ENCODE measurements around the gene GAST. TPM values are rescaled to one million over a fixed set of nuclear protein-coding genes. Genes with fewer than 3 reads are reported as not detected.
"Not testable (repeated sequence)": the region's sequence is repeated elsewhere in the genome, so short reads cannot be mapped to it uniquely, and the experiment has no call there.

The GAST gene
- total and polyA plus RNA-seq, 2 donors, result 5.0 to 77.6 TPM

DNA sequence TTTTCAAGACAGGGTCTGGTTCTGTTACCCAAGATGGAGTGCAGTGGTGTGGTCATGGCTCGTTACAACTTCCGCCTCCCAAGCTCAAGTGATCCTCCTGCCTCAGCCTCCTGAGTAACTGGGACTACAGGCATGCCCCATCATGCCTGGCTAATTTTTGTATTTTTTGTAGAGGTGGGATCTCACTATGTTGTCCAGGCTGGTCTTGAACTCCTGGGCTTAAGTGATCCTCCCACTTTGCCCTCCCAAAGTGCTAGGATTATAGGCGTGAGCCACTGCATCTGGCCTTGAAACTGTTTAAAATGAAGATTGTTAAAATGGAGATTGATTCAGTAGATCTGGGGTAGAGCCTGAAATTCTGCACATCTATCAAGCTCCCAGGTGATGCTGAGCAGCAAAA is 11.3 kb upstream of the GAST start:
- H3K4me1 ChIP-seq (ENCODE audit: control insufficient read depth in 2 of 2, insufficient read depth in 2 of 2, low read length in 2 of 2), result peaks cover 0 to 17% of the 10 kb centered on the region in 2 donors
- DNase-seq (ENCODE audit: low read depth in 6 of 9, low spot score in 9 of 9); H3K36me3 ChIP-seq (ENCODE audit: control insufficient read depth in 2 of 2, insufficient read depth in 2 of 2, low read length in 1 of 2); H3K27ac ChIP-seq (ENCODE audit: low read depth in 1 of 2, low read length in 1 of 2); H3K9me3 ChIP-seq (ENCODE audit: control insufficient read depth in 2 of 2, insufficient read depth in 1 of 2, low read length in 1 of 2); H3K27me3 ChIP-seq (ENCODE audit: control insufficient read depth in 2 of 2, insufficient read depth in 1 of 2, low read length in 1 of 2); H3K4me3 ChIP-seq (ENCODE audit: low read length in 2 of 2): not testable (repeated sequence)
- WGBS, result 96% methylated on average over 3 of the region's 3 CpGs

DNA sequence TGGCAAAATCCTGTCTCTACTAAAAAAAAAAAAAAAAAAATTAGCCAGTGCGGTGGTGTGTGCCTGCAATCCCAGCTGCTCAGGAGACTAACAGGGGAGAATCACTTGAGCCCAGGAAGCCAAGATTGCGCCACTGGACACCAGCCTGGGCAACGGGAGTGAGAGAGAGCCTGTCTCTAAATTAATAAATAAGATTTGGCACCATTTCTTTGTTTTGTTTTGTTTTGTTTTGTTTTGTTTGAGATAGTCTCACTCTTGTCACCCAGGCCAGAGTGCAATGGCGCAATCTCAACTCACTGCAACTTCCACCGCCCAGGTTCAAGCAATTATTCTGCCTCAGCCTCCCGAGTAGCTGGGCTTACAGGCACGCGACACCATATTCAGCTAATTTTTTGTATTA is 9.4 kb upstream of the GAST start:
- no peak overlapping the region for H3K4me3 ChIP-seq (ENCODE audit: low read length in 2 of 2)

DNA sequence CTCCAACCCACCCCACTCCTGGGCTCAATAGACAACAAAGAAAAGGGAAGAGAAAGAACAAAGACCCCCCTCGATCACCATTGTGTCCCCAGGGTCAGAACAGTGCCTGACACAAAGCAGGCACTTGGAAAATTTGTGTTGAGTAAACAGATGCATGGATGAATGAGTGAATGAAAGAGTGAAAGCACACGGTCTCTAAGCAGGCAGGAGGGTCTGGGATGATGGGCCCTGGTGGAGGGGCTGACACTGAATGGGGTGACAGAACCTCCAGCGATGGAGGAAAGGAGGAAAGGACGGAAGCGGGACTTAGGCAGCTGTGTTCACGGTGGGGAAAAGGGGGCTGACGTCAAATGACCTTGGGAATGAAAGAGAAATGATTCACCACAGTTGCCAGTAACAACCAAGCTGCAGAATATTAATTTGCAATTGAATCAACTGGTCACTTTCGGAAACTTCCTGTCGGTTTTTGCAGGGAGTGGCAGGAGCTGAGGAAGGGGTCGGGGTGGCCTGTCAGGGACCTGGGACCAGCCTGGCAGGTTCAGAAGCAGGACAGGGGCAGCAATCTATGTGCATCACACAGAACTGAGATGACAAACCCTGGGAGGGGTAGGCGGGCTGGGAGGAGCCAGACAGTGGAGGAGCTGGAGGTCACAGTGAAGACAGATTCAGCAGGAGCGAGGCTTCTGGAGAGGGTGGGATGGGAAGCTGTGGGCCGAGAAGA is 6.7 kb upstream of the GAST start:
- H3K27ac ChIP-seq (ENCODE audit: low read depth in 1 of 2, low read length in 1 of 2), result no peak overlapping the region
- WGBS, result 96% methylated on average over 13 of the region's 13 CpGs
- no peak for DNase-seq (ENCODE audit: low read depth in 6 of 9, low spot score in 9 of 9)

More for the DNA sequence above, 9.4 kb upstream of the GAST start:
- Histone ChIP-seq H3K4me1 (ENCODE audit: control insufficient read depth in 2 of 2, insufficient read depth in 2 of 2, low read length in 2 of 2) (no peaks in the 10 kb centered on the region), H3K27me3 (ENCODE audit: control insufficient read depth in 2 of 2, insufficient read depth in 1 of 2, low read length in 1 of 2) (no peaks in the 10 kb centered on the region), H3K27ac (ENCODE audit: low read depth in 1 of 2, low read length in 1 of 2) (no peak overlapping the region), H3K36me3 (ENCODE audit: control insufficient read depth in 2 of 2, insufficient read depth in 2 of 2, low read length in 1 of 2) (no peaks in the 10 kb centered on the region), H3K9me3 (ENCODE audit: control insufficient read depth in 2 of 2, insufficient read depth in 1 of 2, low read length in 1 of 2) (no peaks in the 10 kb centered on the region)
- WGBS, result 96% methylated on average over 8 of the region's 8 CpGs
- DNase-seq (ENCODE audit: low read depth in 6 of 9, low spot score in 9 of 9), result no peak

DNA sequence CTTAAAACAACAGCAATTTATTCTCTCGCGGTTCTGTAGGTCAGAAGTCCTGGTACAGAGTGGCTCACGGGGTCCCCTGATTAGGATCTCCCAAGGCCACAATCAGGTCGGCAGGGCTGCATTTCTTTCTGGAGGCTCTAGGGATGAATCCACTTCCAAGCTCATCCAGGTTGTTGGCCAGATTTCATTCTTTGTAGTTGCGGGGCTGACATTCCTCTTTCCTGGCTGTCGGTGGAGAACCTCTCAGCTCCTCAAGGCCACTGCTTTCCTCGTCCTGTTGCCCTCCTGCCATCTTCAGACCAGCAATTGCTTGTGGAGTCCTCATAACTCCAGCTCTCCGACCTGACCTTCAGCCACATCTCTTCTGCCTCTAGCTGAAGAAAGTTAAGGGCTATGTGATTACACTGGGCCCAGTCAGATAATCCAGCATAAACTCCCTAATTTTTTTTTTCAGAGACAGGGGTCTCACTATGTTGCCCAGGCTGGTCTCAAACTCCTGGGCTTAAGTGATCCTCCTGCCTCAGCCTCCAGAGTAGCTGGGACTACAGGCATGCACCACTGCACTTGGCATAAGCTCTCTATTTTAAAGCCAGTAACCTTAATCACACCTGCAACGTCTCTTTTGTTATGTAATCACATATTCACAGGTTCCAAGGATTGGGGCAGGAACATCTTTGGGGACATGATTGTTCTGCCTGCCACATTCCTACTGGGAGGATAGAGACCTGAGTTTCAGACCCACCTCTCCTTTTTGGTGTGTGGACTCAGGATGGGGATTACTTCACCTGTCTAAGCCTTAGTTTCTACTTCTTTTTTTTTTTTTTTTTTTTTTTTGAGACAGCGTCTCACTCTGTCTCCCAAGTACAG is 4.1 kb upstream of the GAST start:
- no peak for DNase-seq (ENCODE audit: low read depth in 6 of 9, low spot score in 9 of 9)
- WGBS, result 91% methylated on average over 10 of the region's 10 CpGs
- peaks cover 0 to 2% of the 10 kb centered on the region in 2 donors for H3K27me3 ChIP-seq (ENCODE audit: control insufficient read depth in 2 of 2, insufficient read depth in 1 of 2, low read length in 1 of 2)
- no peak overlapping the region for H3K27ac ChIP-seq (ENCODE audit: low read depth in 1 of 2, low read length in 1 of 2)
- no peak overlapping the region for H3K4me3 ChIP-seq (ENCODE audit: low read length in 2 of 2)
- H3K9me3 ChIP-seq (ENCODE audit: control insufficient read depth in 2 of 2, insufficient read depth in 1 of 2, low read length in 1 of 2), result no peaks in the 10 kb centered on the region
- H3K36me3 ChIP-seq (ENCODE audit: control insufficient read depth in 2 of 2, insufficient read depth in 2 of 2, low read length in 1 of 2), result no peaks in the 10 kb centered on the region
- no peaks in the 10 kb centered on the region for H3K4me1 ChIP-seq (ENCODE audit: control insufficient read depth in 2 of 2, insufficient read depth in 2 of 2, low read length in 2 of 2)

More for the DNA sequence above, 6.7 kb upstream of the GAST start:
- Histone ChIP-seq H3K9me3 (ENCODE audit: control insufficient read depth in 2 of 2, insufficient read depth in 1 of 2, low read length in 1 of 2) (no peaks in the 10 kb centered on the region), H3K4me1 (ENCODE audit: control insufficient read depth in 2 of 2, insufficient read depth in 2 of 2, low read length in 2 of 2) (no peaks in the 10 kb centered on the region), H3K36me3 (ENCODE audit: control insufficient read depth in 2 of 2, insufficient read depth in 2 of 2, low read length in 1 of 2) (no peaks in the 10 kb centered on the region), H3K27me3 (ENCODE audit: control insufficient read depth in 2 of 2, insufficient read depth in 1 of 2, low read length in 1 of 2) (no peaks in the 10 kb centered on the region), H3K4me3 (ENCODE audit: low read length in 2 of 2) (no peak overlapping the region)

DNA sequence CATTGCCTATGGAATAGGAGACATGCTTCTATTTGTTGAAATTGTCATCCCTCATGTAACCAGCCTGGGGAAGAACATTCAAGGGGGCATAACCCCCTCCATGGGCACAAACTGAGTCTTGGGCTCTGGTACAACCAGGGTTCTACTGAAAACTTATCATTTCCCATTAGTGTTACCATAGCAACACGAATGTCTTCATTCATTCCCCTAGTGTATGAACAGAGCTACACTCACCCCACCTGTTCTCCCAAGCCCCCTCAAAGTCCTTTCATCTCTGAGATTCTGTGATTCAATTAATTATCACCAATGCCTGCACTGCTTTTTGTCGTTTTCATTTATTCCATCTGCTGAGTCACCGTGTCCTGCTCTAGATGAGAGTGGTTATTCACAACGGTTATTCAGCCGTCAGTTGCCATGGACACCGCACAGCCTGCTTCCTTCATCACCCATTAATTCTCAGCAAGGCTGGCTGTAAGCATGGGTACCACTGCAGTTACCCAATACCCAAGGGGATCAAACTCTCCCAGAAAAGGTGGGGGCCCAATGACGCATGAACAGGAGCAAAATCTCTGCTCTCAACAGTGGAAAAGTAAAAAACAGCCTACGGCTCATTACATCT is 1.6 kb upstream of the GAST start:
- peaks cover 0 to 2% of the 10 kb centered on the region in 2 donors for H3K27me3 ChIP-seq (ENCODE audit: control insufficient read depth in 2 of 2, insufficient read depth in 1 of 2, low read length in 1 of 2)
- DNase-seq (ENCODE audit: low read depth in 6 of 9, low spot score in 9 of 9), result no peak
- WGBS, result 37% methylated on average over 8 of the region's 8 CpGs
- H3K36me3 ChIP-seq (ENCODE audit: control insufficient read depth in 2 of 2, insufficient read depth in 2 of 2, low read length in 1 of 2), result no peaks in the 10 kb centered on the region
- no peaks in the 10 kb centered on the region for H3K9me3 ChIP-seq (ENCODE audit: control insufficient read depth in 2 of 2, insufficient read depth in 1 of 2, low read length in 1 of 2)
- no peak overlapping the region for H3K27ac ChIP-seq (ENCODE audit: low read depth in 1 of 2, low read length in 1 of 2)
- H3K4me3 ChIP-seq (ENCODE audit: low read length in 2 of 2), result no peak overlapping the region
- H3K4me1 ChIP-seq (ENCODE audit: control insufficient read depth in 2 of 2, insufficient read depth in 2 of 2, low read length in 2 of 2), result no peaks in the 10 kb centered on the region

DNA sequence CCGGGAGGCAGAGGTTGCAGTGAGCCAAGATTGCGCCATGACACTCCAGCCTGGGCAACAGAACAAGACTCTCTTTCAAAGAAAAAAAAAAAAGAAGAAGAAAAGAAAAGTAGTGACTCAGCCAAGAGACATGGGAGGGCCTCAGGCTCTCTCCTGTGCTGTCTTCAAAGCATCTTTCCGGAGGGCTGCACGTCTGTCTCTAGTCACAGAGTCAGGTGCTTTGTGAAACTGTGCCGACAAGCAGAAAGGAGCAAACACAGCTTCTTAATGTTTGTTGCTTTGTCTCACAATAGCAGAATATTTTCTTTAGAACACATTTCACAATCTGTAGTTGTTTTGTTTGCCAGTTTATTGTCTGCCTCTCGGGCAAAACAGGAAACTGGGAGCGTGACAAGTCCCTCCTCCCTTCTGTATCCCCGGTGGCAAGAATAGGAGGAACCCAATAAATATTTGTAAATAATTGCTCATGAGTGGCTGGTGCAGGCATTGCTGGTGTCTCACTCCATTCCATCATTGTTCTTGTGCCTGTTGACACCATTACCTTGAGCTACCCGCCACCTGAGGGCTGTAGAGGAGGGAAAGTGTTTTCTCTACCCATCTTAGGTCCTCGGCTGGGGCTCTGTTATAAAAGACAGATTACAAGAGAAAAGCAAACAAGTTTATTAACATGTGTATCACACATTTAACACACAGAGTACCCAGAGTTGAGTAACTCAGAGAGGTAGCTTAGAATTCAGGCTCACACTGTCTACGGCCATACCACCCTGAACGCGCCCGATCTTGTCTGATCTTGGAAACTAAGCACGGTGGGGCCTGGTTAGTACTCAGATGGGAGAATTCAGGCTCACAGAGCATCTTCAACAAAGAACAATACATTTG is 5.5 kb downstream of the GAST start:
- peak overlapping the region; percentile 60 to 98 for H3K27ac ChIP-seq (ENCODE audit: low read depth in 1 of 2, low read length in 1 of 2)
- no peak overlapping the region for H3K4me3 ChIP-seq (ENCODE audit: low read length in 2 of 2)
- DNase-seq (ENCODE audit: low read depth in 6 of 9, low spot score in 9 of 9), result peak in 7 of 9 donors; percentile 24 to 88 (median 63)
- WGBS, result 73% methylated on average over 15 of the region's 15 CpGs
- H3K9me3 ChIP-seq (ENCODE audit: control insufficient read depth in 2 of 2, insufficient read depth in 1 of 2, low read length in 1 of 2), result peaks cover 0 to 3% of the 10 kb centered on the region in 2 donors
- H3K27me3 ChIP-seq (ENCODE audit: control insufficient read depth in 2 of 2, insufficient read depth in 1 of 2, low read length in 1 of 2), result no peaks in the 10 kb centered on the region
- H3K4me1 ChIP-seq (ENCODE audit: control insufficient read depth in 2 of 2, insufficient read depth in 2 of 2, low read length in 2 of 2), result peaks cover 0 to 26% of the 10 kb centered on the region in 2 donors
- H3K36me3 ChIP-seq (ENCODE audit: control insufficient read depth in 2 of 2, insufficient read depth in 2 of 2, low read length in 1 of 2), result no peaks in the 10 kb centered on the region

DNA sequence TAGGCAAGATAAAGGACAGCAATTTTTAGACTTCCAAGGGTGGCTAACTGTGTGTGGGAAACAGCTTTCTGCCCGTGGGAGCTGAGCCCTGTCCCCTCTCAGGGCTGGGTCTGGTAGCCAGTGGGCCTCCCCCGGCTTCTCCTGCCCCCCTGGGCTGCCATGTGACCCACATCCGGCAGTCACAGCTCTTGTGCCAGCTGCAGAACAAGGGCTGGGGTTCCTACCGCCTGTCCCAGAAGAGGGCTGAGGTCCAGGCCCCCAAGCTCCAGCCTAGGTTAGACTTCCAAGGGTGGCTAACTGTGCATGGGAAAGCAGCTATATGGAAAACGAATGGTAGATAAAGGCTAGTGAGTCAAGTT is 6.1 kb downstream of the GAST start:
- H3K4me3 ChIP-seq (ENCODE audit: low read length in 2 of 2), result no peak overlapping the region
- H3K36me3 ChIP-seq (ENCODE audit: control insufficient read depth in 2 of 2, insufficient read depth in 2 of 2, low read length in 1 of 2), result no peaks in the 10 kb centered on the region
- DNase-seq (ENCODE audit: low read depth in 6 of 9, low spot score in 9 of 9), result peak in 3 of 9 donors; percentile 14 to 71 (median 16)
- H3K27ac ChIP-seq (ENCODE audit: low read depth in 1 of 2, low read length in 1 of 2), result peak overlapping the region in 1 of 2 donors; percentile 98
- peaks cover 0 to 26% of the 10 kb centered on the region in 2 donors for H3K4me1 ChIP-seq (ENCODE audit: control insufficient read depth in 2 of 2, insufficient read depth in 2 of 2, low read length in 2 of 2)
- no peaks in the 10 kb centered on the region for H3K27me3 ChIP-seq (ENCODE audit: control insufficient read depth in 2 of 2, insufficient read depth in 1 of 2, low read length in 1 of 2)
- H3K9me3 ChIP-seq (ENCODE audit: control insufficient read depth in 2 of 2, insufficient read depth in 1 of 2, low read length in 1 of 2), result peaks cover 0 to 3% of the 10 kb centered on the region in 2 donors
- 89% methylated on average over 5 of the region's 5 CpGs for WGBS

DNA sequence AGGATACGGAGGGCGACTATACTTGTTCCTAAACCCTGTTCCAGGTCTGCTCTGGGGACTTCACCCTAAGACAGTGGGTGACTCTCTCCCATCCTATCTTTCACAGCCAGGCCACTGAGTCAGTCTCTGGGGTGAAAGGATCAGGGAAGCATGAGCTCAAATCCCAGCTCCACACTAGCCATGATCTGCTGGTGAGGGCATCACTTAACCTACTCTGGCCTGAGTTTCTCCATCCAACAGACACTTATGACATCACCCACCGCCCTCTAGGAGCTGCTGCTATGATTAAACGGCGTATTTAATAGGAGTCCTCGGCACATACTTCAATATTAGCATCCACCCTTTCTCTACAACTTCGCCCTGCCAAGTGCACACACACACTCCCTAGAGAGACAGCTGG is 10.1 kb downstream of the GAST start:
- no peak overlapping the region for H3K27ac ChIP-seq (ENCODE audit: low read depth in 1 of 2, low read length in 1 of 2)
- no peak for DNase-seq (ENCODE audit: low read depth in 6 of 9, low spot score in 9 of 9)
- H3K36me3 ChIP-seq (ENCODE audit: control insufficient read depth in 2 of 2, insufficient read depth in 2 of 2, low read length in 1 of 2), result no peaks in the 10 kb centered on the region
- peaks cover 0 to 3% of the 10 kb centered on the region in 2 donors for H3K9me3 ChIP-seq (ENCODE audit: control insufficient read depth in 2 of 2, insufficient read depth in 1 of 2, low read length in 1 of 2)
- peaks cover 0 to 23% of the 10 kb centered on the region in 2 donors for H3K4me1 ChIP-seq (ENCODE audit: control insufficient read depth in 2 of 2, insufficient read depth in 2 of 2, low read length in 2 of 2)
- H3K4me3 ChIP-seq (ENCODE audit: low read length in 2 of 2), result no peak overlapping the region
- H3K27me3 ChIP-seq (ENCODE audit: control insufficient read depth in 2 of 2, insufficient read depth in 1 of 2, low read length in 1 of 2), result peaks cover 0 to 2% of the 10 kb centered on the region in 2 donors
- 96% methylated on average over 7 of the region's 7 CpGs for WGBS

Measured in thymus (tissue), 11 donors.